ENCODE data around the gene CD81.

- no peak for TF ChIP-seq RARB (CRISPR knock-in tag; IDR thresholded peaks at IDR 0.05)
- TF ChIP-seq PATZ1 (CRISPR knock-in tag; IDR thresholded peaks at IDR 0.05; ENCODE audit: borderline replicate concordance), result no peak
- no peak for TF ChIP-seq BACH2 (CRISPR knock-in tag; IDR thresholded peaks at IDR 0.05; ENCODE audit: borderline replicate concordance)
- TF ChIP-seq CREB5 (CRISPR knock-in tag; IDR thresholded peaks at IDR 0.05; ENCODE audit: low read depth), result no peak
These were observed 34.6 kb downstream of the CD81 start for GRCh38 chr11:2411446-2412305.
